GF-D8 (cell line): Measurements from ENCODE around the gene CAPS2.
"Not testable (repeated sequence)": the region's sequence is repeated elsewhere in the genome, so short reads cannot be mapped to it uniquely, and the experiment has no call there.

Source experiments
- DNase-seq: peaks from one replicate; lab custom pipeline; 2025; lab: John Stamatoyannopoulos, UW

CAPS2 gene

GRCh38 chr12:75329918-75330826 is at the start of gene CAPS2:
CAPS2 (minus strand) TSS chr12:75330324; CDS start chr12:75326498, 3,826 bp downstream.
- DNase-seq = no peak

GRCh38 chr12:75378354-75378753 is 48.2 kb upstream of the CAPS2 start:
- no peak for DNase-seq

GRCh38 chr12:75374971-75375370 is 44.8 kb upstream of the CAPS2 start:
- DNase-seq = no peak

GRCh38 chr12:75366629-75367028 is 36.5 kb upstream of the CAPS2 start:
- no peak for DNase-seq

- peak; percentile 34 for DNase-seq
Measured at GRCh38 chr12:75364919-75365318, 34.8 kb upstream of the CAPS2 start.

- peak; percentile 68 for DNase-seq
Measured at GRCh38 chr12:75361408-75361807, 31.3 kb upstream of the CAPS2 start.

GRCh38 chr12:75360920-75361319 is 30.8 kb upstream of the CAPS2 start:
- DNase-seq = no peak

- DNase-seq = no peak
Measured at GRCh38 chr12:75354011-75354410, 23.9 kb upstream of the CAPS2 start.

- DNase-seq = no peak
Measured at GRCh38 chr12:75350413-75350812, 20.3 kb upstream of the CAPS2 start.

- DNase-seq = no peak
Measured at GRCh38 chr12:75349946-75350345, 19.8 kb upstream of the CAPS2 start.

GRCh38 chr12:75346215-75346614 is 16.1 kb upstream of the CAPS2 start:
- not testable (repeated sequence) for DNase-seq

- no peak for DNase-seq
Measured at GRCh38 chr12:75345531-75345930, 15.4 kb upstream of the CAPS2 start.

- no peak for DNase-seq
Measured at GRCh38 chr12:75341873-75342272, 11.7 kb upstream of the CAPS2 start.

GRCh38 chr12:75337905-75338304 is 7.8 kb upstream of the CAPS2 start:
- DNase-seq = no peak

GRCh38 chr12:75334384-75335030 is 4.4 kb upstream of the CAPS2 start, which contains the start of gene GLIPR1L1:
GLIPR1L1 (plus strand) TSS chr12:75334670; CDS start chr12:75334729, 59 bp downstream.
- peak; percentile 24 for DNase-seq

- DNase-seq = no peak
Measured at GRCh38 chr12:75327642-75328041, 2.5 kb downstream of the CAPS2 start.

- DNase-seq = no peak
Measured at GRCh38 chr12:75323663-75324062, 6.5 kb downstream of the CAPS2 start.

GRCh38 chr12:75322464-75322863 is 7.7 kb downstream of the CAPS2 start:
- DNase-seq = no peak

- DNase-seq = no peak
Measured at GRCh38 chr12:75317784-75318183, 12.3 kb downstream of the CAPS2 start.

- no peak for DNase-seq
Measured at GRCh38 chr12:75315518-75315917, 14.6 kb downstream of the CAPS2 start.

GRCh38 chr12:75311369-75311768 is 18.8 kb downstream of the CAPS2 start:
- DNase-seq = no peak

GRCh38 chr12:75308279-75308678 is 21.8 kb downstream of the CAPS2 start:
- DNase-seq = no peak
